Activated CD8-positive, alpha-beta memory T cell treated with anti-CD3 and anti-CD28 coated beads for 4 hours (primary cell): ENCODE results near the gene DOCK8.
A peak's percentile ranks its signal among the peaks of the same experiment; 100 is the strongest.
"Not testable (repeated sequence)": the region's sequence is repeated elsewhere in the genome, so short reads cannot be mapped to it uniquely, and the experiment has no call there.

Experiments
- DNase-seq, 2 donors: peaks; one replicate each; pipeline ENCODE4 v3.0.0-alpha.2; 2020; ENCODE audit warnings: low read depth in 2 of 2

Gene DOCK8

DNA sequence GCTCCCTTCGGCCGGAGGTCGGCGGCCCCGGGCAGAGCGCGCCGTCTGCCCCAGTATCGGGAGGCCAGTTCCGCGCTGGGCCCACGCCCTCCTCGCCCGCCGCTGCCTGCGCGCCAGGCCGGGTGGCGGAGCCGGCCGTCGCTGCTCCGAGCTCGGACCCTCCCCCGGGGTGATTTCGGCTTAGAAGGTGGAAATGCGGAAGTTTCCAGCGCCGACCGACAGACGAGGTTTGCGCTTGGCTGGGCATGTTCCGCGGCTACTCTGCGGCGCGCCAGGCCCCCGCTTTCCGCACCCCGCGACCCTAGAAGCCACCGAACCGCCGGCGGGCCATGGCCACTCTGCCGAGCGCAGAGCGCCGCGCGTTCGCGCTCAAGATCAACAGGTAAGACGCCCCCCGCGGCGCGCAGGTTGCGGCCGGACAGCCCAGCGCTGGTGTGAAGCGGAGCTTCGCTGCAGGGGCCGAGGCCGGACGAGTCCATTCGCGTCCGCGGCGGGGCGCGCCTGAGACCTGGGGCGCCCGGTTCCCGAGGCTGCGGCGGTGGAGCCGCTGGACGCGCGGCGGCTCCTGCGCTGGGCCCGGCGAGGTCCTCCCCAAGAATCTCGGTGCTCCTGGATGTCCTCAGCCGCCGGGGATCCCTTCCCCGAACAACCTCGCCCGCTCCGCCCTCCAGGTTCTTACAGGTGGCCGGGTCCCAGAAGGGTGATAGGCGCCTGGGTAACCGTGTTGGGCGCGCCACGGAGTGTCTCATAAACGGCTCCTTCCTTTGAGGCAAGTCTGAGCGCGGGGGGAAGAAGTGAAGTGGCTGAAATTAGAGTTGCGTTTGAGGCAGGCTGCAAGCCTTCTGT lies at the start of gene DOCK8:
DOCK8 (plus strand) TSS at position 218 of the 846 bp plus-strand sequence; CDS start at position 330, 112 bp downstream.
- peak in 1 of 2 donors; percentile 20 for DNase-seq

DNA sequence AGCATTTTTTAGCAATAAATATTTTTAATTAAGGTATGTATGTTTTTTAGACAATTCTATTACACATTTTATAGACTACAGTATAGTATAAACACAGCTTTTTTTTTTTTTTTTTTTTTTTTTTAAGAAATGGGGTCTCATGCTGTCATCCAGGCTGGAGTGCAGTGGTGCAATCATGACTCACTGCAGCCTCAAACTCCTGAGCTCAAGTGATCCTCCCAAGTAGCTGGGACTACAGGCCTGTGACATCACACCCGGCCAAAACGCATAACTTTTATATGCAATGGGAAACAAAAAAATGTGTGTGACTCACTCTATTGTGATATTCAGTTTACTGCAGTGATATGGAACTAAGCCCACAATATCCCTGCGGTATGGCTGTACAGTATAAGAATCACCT lies 44.9 kb upstream of the DOCK8 start:
- not testable (repeated sequence) for DNase-seq

DNA sequence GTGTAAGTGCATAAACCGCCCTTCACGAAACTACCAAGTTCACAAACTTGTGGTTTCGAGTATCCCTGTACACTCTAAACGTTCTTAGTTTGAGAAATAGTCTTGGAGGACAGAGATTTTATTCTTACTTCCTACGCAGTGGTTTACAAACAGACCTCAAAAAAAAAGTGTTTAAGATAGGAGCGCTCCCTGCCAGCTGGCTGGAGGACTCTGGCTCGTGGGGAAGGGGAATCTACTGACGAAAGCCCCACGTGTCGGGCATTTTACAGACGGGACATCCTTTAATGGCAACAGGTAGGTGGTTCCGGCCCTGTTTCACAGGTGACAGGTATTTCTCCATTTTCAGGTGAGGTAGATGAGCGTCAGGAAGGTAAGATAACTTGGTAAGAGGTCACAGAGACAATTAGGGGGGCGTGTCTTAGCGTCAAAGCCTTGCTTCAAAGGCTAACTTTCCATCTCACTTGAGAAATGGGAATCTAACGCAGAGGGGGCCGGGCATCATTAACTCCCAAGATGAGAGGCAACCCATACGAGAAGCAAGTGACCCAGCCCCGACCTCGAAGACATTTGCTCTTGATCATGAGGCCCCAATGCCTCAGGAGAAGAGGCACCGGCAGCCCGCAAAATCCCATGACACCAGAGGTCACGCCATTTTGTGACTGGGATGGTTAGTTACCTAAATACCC lies 36.4 kb upstream of the DOCK8 start:
- DNase-seq: not testable (repeated sequence)

DNA sequence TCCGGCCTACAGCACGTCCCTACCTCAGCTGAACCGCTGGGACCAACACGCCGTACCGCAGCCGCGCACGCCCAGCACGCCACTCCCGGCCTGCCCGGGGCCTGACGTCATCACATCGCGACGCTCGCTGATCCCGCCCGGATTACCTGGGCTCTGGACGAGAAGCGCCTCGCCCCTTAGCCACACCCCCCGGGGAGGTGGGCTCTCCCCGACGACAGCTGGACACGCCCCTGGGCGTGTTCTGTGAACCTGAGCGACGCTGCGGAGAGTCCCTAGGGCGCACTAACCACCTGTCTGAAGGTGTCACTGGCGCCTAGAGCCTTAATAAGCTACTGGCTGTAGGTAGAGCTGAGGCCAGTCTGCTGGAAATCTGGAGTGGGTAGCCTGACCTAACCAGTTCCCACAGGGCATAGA lies 35.7 kb upstream of the DOCK8 start, which contains the start of gene ZNG1A:
ZNG1A (minus strand) TSS at position 87 of the 414 bp plus-strand sequence. CDS start 87 bp downstream, outside the sequence.
- peak; percentile 60 to 66 for DNase-seq

DNA sequence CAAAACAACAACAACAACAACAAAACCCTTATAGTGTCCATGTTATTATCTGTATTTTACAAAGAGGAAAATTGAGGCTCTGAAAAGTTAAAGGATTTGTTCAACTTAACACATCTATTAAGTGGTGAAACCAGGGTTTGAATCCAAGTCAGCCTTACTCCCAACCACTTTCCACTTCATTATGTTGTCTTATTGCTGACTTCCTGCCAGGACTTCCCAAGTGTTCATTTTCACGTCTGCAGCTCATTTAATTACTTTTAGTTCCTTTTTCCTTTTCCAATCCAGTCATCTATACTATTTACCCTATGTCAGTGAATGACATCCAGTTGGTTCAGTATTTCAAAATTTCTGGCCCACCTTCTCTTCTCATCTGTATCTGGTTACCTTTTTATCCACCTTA lies 15.1 kb upstream of the DOCK8 start:
- DNase-seq: not testable (repeated sequence)

DNA sequence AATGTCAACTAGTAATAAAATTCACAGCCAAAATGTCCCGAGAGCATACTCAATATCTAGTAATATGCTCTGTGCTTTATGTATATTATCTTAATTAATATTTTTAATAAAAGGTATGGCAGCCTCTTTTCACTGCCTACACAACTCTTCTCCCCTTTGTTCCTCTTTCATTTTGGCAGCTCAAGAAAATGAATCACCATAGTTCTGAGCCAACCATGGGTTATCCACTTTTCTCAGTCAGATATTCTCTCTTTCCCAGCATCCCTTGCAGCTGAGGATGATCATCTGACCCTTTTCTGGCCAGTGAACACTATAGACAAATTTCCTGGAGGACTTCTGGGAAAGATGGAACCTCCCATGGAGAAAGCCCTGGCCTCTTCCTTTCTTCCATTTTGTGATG lies 8.2 kb upstream of the DOCK8 start:
- DNase-seq: no peak

DNA sequence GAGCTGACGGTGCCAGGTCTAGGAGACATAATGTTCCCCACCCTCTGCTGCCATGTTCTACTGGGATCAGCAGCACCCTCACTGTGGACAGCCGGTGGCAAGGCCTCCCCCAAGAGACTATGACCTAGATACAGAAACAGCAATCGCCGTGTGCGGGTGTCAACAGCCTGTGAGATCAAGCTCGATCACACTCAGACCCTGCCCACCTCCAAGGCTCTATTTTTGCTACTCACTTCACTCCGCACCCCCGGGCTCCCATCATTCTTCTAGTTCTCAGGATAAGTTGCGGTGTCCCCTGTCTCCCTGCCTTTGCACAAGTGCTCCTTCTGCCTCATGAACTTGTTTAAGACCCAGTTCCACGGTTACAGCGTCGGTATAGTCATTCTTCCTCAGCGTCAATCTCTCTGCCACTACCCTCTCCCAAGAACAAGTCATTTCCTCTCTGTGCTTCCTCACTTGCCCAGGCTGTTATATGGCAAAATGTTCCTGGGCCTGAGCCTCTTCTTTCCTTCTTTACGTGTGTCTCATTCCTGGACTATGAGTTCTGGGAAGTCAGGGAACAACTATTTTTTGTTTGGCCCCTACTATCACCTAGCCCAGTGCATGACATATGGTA lies 5.4 kb upstream of the DOCK8 start:
- DNase-seq: no peak

DNA sequence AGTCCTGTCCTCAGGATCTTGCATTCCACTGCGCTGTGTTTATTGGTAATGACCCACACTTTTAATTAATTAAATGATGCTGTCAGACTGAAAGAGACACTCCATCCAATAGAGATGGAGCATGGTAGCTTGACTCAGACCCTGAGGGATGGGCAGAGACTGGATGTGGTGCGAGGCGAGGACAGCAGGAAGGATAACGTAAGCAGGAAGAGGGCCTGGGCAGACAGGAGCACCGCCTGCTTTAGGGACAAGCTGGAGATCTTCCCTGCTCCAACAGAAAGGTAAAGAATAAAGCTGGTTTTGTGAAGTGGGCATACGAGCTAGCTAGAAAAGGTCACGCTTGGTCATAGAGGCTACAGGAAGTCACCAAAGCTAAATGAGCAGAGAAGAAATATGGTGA lies 3.6 kb upstream of the DOCK8 start:
- DNase-seq: no peak

DNA sequence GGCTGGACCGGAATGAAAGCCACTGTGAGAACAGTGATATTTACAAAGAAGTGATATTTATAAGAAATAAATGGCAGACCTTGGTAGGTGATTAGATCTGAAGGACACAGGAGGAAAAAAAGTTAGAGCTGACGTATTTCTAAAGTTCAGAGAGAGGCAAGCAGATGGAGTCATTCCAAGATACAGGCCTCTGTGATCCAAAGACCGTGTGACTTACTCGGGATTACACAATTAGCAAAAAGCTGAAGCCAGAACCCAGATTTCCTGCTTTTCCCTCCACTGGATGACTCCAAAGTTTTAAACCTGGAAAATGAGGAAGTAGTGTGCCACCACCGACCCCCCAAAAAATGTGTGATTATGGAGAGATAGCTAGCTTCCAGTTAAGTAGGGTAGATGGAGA lies 3.1 kb upstream of the DOCK8 start:
- DNase-seq: no peak

DNA sequence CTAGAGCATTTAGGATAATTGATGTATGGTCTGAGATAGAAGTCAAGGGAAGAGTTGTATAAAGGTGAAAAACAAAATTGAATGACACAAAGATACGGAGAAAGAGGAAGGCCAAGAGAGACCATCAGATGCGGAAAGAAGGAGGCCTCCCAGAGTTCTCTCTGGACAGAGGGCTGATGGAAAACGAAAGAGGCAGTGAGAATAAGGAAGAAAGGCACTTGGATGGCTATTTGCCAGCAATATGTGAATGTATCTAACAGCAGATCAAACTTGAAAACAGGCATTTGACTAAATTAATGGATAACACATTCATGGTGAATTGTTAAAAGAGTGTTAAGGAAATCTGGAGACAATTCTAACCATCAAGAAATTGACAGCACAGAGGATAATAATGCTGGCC lies 2.4 kb upstream of the DOCK8 start:
- DNase-seq: no peak

DNA sequence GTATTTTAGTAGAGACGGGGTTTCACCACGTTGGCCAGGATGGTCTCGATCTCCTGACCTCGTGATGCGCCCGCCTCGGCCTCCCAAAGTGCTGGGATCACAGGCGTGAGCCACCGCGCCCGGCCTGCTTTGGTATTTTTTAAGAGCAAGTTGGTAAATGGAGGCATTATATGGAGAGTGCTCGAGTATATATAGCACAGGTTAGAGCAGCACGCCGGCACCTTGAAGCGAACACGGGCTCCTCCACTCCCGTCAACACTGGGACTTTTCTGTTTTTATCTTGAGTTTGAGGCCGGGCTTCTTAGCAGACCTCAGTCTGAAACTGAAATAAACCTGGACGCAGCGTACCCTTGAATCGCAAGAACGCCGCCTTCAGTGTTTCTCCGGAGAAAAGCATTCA lies 764 bp upstream of the DOCK8 start:
- DNase-seq: not testable (repeated sequence)

DNA sequence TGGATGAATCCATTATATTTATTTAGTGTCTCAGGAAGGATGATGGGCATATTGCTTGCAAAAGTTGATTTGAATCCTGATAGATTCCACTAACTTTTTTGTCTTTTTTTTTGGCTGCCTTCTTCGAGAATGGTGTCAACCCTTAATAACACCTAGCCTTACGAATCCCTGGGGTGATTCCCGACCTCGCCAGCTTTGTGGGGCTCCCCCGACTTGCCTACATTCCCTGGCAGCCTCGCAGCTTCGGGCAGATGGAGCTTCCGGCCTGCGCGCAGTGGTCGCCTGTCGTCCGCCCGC lies 366 bp upstream of the DOCK8 start:
- no peak for DNase-seq

DNA sequence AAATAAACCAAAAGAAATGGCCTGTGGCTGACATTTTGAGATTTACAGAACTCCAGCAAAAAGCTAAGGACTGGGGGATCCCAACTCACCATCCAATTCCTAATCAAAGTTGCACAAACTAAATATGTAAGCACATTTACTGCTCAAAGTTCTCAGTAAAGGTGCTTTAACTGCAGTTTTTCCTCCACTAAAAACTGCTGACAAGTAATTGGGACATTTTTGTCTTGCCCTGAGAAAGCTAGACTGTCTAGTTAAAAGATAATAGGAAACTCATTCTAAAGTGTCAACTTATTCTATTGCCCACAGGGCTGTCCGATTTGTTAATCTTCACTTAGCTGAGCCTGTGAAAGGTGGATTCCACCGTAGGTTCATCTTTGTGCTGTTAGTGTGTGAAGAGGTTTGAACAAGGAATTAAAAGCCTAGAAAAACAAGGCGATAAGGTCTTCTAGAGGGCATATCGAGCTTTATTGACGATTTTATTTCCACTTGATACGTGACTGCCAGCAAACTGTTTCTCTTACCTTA lies 1.0 kb downstream of the DOCK8 start:
- no peak for DNase-seq

DNA sequence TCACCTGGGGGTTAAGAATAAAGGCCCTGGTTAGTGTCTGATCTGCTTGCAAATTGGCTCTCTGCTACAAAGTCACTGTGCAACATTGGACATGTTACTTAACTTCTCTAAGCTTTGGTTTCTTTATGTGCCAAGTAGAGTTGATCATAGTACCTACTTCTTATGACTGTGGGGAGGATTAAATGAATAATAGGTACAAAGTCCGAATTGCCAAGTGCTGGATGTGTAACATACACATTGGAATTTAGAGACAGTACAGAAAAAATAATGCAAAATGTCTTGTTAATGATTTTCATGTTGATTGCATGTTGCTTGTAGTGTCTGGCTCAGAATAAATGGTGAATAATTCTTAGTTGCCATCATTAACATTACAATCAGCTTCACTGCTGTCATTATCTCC lies 2.2 kb downstream of the DOCK8 start:
- DNase-seq: no peak

DNA sequence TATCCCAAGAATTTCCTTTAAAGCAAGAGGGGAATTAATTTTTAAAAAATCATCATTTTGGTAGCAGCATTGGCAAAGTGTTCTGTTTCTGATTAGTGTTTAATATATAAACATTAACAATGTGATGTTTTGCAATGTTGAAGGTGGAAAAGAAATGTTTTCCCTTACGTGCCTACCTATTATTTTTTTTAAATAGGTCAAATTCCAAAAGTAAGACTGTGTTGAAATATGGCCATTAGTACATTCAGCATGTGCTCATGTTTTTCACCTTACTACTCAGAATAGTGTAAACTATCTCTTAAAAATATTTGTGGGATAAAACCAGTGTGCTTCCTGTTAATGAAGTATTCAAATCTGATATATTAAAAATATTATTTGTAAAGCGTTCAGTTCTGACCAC lies 3.3 kb downstream of the DOCK8 start:
- DNase-seq: no peak

DNA sequence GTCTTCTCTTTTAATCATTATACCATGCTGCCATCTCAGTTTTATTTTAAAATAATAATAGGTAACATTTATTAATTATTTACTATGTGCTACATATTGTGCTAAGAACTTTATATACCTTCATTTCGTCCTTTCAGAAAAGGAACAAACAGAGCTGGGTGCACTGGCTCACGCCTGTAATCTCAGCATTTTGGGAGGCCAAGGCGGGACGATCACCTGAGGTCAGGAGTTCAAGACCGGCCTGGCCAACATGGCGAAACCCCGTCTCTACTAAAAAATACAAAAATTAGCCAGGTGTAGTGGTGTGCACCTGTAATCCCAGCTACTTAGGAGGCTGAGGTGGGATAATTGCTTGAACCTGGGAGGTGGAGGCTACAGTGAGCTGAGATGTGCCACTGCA lies 4.4 kb downstream of the DOCK8 start:
- not testable (repeated sequence) for DNase-seq

DNA sequence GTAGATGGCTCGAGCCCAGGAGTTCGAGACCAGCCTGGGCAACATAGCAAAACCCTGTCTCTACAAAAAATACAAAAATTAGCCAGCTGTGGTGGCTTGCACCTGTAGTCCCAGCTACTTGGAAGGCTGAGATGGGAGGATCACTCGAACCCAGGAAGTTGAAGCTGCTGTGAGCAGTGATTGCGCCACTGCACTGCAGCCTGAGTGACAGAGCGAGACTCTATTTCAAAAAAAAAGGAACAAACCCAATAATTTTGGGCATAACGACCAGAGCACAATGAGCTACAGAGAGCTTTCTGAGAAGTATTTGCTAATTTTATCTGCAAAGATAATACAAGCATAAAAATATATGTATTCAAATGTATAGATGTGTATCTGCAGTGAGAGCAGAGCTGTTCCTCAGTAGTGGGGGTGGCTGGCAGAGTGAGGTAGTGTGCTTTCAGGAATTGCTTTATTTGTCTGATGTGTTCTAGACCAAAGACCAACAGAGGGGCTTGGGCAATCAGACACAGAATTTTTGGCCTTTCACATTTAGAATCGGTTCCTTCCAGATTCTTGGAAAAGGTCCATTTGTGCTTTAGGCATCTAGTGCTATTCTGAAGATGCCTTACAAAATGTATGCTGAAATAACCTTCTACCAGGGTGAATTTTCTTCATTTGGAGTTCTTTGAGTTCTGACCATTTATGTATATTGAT lies 5.2 kb downstream of the DOCK8 start:
- no peak for DNase-seq

DNA sequence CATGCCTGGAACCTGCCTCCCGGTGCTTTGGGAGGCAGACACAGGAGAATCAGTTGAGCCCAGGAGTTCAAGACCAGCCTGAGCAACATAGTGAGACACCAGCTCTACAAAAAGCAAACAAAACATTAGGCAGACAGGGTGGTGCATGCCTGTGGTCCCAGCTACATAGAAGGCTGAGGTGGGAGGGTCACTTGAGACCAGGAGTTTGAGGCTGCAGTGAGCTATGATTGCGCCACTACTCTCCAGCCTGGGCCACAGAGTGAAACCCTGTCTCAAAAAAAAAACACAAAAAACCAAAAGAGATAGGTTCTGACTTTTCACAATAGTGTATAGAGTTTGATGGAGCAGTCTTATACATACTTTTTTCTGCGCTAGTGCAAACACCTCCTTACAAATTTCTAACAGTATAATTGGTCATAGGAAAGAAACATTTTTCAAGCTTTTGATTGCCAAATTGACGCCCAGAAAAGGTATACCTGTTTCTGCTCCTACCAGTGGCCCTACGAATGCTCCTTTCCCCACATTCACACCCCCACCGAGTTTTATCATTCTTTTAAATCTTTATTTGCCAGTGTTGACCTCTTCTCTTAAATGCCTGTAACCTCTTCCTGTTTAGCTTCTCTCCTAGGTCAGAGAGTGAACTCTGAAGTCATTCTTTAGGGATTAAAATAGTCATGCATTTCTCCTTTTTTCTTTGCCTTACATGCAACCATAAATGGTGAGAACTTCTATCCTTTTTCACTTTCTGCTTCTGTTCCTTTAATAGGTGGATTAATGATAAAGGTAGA lies 7.5 kb downstream of the DOCK8 start:
- DNase-seq: no peak

DNA sequence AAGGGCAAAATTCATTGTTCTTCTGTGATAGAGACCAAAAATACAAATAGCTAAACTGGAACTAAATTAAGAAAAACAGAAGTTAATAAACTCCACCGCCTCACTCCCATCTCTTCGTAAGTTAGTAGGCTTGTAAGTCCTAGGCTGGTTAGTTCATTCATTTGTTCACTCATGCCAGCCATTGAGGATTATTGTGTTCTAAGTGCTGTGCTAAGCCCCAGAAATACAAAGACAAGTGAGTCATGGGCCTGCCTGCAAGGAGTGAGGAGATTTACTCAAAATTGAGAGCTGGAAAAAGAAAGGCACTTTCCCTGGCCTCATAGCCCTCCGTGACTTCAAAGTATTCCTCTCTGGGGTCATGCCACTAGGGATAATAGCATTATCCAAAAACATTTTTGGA lies 8.5 kb downstream of the DOCK8 start:
- no peak for DNase-seq

DNA sequence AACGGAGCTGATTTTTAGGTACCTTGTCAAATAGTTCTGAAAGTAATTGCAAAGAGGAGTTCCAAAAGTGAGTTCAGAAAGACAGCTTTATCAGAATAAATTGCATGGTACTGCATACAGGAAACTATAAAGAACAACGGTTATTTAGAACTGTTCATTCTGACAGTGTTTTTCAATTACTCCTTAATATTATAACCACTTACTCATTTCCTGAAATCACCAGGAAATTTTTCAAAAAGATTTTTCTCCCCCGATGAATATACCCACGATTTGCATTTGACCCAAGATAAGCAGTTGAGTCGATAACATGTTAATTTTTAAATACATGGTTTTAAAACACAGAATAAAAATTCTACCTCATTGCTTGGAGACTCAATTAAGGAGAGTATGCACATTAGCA lies 9.4 kb downstream of the DOCK8 start:
- DNase-seq: no peak
